GM19193 (cell line): ENCODE measurements around the gene EDRF1.

Source experiments
- POLR2A ChIP-seq: IDR thresholded peaks from 4 replicates; pipeline ENCODE4 v1.6.1; 2011; ENCODE audit not compliant: insufficient read depth, insufficient read length; ENCODE audit errors: extremely low read depth

EDRF1 gene

GRCh38 chr10:125812128-125812750, 92.7 kb downstream of the EDRF1 start:
- no peak for TF ChIP-seq POLR2A
